Left hindlimb (tissue), 1 donor: ENCODE results near the gene APOA5.
"Not testable (repeated sequence)": the region's sequence is repeated elsewhere in the genome, so short reads cannot be mapped to it uniquely, and the experiment has no call there.

Experiments used
- DNase-seq: peaks from one replicate; pipeline ENCODE4 v3.0.0-alpha.2; 2018

APOA5 gene, protein sequence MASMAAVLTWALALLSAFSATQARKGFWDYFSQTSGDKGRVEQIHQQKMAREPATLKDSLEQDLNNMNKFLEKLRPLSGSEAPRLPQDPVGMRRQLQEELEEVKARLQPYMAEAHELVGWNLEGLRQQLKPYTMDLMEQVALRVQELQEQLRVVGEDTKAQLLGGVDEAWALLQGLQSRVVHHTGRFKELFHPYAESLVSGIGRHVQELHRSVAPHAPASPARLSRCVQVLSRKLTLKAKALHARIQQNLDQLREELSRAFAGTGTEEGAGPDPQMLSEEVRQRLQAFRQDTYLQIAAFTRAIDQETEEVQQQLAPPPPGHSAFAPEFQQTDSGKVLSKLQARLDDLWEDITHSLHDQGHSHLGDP

DNA sequence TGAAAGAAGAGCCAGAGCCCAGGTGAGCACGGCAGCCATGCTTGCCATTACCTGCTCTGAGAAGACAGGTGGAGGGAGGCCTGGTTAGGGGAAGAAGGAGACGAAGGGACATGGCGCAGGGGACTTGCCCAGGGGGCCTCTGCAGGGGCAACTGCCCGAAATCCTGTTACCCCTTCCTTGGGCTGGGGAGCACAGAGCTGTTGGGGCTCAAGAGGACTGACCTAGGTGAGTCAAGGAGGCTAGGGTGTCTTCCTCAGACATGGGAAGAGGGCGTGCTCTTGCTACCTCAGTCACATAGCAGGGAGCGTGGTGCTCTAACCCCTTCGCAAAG is at the start of gene APOA5:
APOA5 (minus strand) TSS at position 67 of the 331 bp plus-strand sequence; CDS start at position 48, 19 bp downstream.
- no peak for DNase-seq

- no peak for DNase-seq
Observed at GRCh38 chr11:116840746-116841296, 49.1 kb upstream of the APOA5 start.

- no peak for DNase-seq
Observed at GRCh38 chr11:116840224-116840745, 48.6 kb upstream of the APOA5 start.

GRCh38 chr11:116838321-116839084 is 46.8 kb upstream of the APOA5 start:
- DNase-seq, result peak; percentile 19

GRCh38 chr11:116837231-116838091 is 45.8 kb upstream of the APOA5 start, which contains the start of gene APOA1:
TSS of gene APOA1 (minus strand) at chr11:116837622. CDS start at chr11:116837387, 235 bp downstream.
- peak; percentile 30 for DNase-seq

GRCh38 chr11:116836632-116836991 is 44.9 kb upstream of the APOA5 start:
- no peak for DNase-seq

DNA sequence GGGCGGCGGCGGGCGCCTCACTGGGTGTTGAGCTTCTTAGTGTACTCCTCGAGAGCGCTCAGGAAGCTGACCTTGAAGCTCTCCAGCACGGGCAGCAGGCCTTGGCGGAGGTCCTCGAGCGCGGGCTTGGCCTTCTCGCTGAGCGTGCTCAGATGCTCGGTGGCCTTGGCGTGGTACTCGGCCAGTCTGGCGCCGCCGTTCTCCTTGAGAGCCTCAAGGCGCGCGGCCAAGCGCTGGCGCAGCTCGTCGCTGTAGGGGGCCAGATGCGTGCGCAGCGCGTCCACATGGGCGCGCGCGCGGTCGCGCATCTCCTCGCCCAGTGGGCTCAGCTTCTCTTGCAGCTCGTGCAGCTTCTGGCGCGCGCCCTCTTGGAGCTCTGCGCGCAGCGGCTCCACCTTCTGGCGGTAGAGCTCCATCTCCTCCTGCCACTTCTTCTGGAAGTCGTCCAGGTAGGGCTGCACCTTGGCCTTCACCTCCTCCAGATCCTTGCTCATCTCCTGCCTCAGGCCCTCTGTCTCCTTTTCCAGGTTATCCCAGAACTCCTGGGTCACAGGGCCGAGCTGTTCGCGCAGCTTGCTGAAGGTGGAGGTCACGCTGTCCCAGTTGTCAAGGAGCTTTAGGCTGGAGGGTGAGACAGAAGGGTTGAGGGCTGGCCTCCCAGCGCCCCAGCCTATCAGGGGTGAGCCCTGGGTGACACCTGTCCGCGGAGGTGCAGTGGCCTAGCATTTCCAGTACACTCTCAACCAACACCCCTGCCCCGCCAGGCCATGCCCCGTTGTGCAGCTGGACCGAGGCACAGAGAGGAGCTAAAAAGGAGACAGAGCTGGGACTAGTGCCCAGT is 44.3 kb upstream of the APOA5 start:
- DNase-seq, result peak; percentile 92

DNA sequence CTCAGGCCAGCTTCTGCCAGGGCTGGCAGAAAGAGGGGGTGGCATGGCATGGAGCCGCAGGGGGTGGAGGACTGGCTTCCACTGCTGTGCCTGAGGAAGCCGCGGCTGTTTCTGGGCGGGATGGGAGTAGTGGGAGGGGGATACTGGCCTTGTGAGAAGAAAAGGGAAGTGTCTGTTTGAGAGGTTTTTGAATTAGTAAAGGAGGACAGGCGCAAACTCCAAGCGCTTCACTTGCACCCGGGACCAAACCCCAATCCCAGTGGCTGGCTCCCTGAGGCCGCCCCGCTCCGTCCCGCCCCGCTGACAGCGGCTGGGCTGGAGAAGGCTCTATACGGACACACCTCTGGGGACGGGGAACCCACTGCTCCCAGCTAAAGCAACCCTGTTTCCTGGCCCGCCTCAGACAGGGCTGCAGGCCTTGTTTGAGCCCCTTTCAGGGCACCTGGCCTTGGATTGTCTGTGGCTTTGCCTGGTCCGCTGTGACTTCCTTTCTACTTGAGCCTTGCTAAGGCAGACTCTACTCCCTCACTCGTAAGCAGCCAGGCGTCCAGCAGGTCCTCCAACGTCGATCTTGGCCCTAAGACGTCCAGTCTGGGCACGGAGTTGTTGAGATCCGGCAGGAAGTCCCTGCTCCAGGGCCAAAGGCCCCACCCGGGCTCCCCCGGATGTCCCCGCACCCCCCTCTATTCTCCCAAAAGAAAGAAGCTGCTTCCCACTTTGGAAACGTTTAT is 43.5 kb upstream of the APOA5 start:
- no peak for DNase-seq

DNA sequence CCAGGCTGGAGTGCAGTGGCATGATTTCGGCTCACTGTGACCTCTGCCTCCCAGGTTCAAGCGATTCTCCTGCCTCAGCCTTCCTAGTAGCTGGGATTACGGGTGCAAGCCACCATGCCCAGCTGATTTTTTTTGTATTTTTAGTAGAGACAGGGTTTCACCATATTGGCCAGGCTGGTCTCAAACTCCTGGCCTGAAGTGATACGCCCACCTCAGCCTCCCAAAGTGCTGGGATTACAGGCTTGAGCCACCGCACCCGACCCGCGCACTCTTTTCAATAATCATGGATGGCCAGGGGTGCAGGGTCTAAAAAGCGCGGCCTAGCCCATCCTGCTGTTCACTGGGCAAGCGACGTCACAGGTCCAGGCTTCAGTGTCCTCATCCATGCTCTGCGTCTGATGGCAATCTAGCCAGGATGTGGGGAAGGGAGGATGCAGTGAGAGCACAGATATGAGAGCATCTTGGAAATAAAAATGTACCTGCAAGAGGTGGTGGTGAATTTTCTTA is 42.9 kb upstream of the APOA5 start:
- DNase-seq, result not testable (repeated sequence)

- no peak for DNase-seq
Observed at GRCh38 chr11:116833816-116834534, 42.3 kb upstream of the APOA5 start.

DNA sequence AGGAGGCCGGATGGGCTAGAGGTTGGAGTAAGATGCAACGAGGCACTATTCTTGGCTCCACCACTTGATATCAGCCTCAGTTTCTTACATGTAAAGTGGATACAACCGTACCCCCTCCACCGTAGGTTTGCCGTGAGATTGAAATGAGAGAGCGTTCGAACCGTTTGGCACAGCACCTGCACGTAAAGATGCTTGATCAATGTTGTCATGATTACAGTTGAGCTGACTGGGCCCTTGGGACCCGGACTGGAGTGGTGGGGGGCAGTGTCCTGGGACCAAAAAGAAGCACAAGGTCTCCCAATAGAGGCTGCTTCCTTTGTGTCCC is 41.8 kb upstream of the APOA5 start:
- DNase-seq, result no peak

DNA sequence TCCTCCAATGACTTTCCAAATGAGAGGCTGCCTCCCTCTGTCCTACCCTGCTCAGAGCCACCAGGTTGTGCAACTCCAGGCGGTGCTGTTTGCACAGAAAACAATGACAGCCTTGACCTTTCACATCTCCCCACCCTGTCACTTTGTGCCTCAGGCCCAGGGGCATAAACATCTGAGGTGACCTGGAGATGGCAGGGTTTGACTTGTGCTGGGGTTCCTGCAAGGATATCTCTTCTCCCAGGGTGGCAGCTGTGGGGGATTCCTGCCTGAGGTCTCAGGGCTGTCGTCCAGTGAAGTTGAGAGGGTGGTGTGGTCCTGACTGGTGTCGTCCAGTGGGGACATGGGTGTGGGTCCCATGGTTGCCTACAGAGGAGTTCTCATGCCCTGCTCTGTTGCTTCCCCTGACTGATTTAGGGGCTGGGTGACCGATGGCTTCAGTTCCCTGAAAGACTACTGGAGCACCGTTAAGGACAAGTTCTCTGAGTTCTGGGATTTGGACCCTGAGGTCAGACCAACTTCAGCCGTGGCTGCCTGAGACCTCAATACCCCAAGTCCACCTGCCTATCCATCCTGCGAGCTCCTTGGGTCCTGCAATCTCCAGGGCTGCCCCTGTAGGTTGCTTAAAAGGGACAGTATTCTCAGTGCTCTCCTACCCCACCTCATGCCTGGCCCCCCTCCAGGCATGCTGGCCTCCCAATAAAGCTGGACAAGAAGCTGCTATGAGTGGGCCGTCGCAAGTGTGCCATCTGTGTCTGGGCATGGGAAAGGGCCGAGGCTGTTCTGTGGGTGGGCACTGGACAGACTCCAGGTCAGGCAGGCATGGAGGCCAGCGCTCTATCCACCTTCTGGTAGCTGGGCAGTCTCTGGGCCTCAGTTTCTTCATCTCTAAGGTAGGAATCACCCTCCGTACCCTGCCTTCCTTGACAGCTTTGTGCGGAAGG is 40.9 kb upstream of the APOA5 start:
- DNase-seq, result no peak

DNA sequence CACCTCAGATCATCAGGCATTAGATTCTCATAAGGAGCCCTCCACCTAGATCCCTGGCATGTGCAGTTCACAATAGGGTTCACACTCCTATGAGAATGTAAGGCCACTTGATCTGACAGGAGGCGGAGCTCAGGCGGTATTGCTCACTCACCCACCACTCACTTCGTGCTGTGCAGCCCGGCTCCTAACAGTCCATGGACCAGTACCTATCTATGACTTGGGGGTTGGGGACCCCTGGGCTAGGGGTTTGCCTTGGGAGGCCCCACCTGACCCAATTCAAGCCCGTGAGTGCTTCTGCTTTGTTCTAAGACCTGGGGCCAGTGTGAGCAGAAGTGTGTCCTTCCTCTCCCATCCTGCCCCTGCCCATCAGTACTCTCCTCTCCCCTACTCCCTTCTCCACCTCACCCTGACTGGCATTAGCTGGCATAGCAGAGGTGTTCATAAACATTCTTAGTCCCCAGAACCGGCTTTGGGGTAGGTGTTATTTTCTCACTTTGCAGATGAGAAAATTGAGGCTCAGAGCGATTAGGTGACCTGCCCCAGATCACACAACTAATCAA is 40.2 kb upstream of the APOA5 start:
- DNase-seq, result no peak

DNA sequence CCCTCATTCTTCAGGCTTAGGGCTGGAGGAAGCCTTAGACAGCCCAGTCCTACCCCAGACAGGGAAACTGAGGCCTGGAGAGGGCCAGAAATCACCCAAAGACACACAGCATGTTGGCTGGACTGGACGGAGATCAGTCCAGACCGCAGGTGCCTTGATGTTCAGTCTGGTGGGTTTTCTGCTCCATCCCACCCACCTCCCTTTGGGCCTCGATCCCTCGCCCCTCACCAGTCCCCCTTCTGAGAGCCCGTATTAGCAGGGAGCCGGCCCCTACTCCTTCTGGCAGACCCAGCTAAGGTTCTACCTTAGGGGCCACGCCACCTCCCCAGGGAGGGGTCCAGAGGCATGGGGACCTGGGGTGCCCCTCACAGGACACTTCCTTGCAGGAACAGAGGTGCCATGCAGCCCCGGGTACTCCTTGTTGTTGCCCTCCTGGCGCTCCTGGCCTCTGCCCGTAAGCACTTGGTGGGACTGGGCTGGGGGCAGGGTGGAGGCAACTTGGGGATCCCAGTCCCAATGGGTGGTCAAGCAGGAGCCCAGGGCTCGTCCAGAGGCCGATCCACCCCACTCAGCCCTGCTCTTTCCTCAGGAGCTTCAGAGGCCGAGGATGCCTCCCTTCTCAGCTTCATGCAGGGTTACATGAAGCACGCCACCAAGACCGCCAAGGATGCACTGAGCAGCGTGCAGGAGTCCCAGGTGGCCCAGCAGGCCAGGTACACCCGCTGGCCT is 38.7 kb upstream of the APOA5 start:
- no peak for DNase-seq

DNA sequence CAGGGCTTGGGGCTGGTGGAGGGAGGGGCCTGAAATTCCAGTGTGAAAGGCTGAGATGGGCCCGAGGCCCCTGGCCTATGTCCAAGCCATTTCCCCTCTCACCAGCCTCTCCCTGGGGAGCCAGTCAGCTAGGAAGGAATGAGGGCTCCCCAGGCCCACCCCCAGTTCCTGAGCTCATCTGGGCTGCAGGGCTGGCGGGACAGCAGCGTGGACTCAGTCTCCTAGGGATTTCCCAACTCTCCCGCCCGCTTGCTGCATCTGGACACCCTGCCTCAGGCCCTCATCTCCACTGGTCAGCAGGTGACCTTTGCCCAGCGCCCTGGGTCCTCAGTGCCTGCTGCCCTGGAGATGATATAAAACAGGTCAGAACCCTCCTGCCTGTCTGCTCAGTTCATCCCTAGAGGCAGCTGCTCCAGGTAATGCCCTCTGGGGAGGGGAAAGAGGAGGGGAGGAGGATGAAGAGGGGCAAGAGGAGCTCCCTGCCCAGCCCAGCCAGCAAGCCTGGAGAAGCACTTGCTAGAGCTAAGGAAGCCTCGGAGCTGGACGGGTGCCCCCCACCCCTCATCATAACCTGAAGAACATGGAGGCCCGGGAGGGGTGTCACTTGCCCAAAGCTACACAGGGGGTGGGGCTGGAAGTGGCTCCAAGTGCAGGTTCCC is 38.0 kb upstream of the APOA5 start, which contains the start of gene APOC3:
APOC3 (plus strand) TSS at position 383 of the 659 bp plus-strand sequence. CDS start 676 bp downstream, outside the sequence.
- DNase-seq, result no peak

- DNase-seq, result no peak
Observed at GRCh38 chr11:116828632-116829524, 37.2 kb upstream of the APOA5 start.
